Esophagus squamous epithelium (tissue), 5 donors: Measurements from ENCODE around the gene CEP19. TPM values are rescaled to one million over a fixed set of nuclear protein-coding genes. Genes with fewer than 3 reads are reported as not detected.

Source experiments
- DNase-seq: peaks from one replicate; lab custom pipeline; 2025; lab: John Stamatoyannopoulos, UW
- H3K27ac ChIP-seq, 4 donors: fragments of 200-600 bp; sonication (generic); one replicate each; pipeline ENCODE4 v1.5.1; 2016 to 2019; ENCODE audit warnings: mild to moderate bottlenecking in 1 of 4
- H3K27me3 ChIP-seq, 4 donors: fragments of 200-600 bp; sonication (generic); 1 replicate in 3 of 4; 2 replicates in 1 of 4; pipeline versions ENCODE4 v1.5.1 to v1.6.0; 2017 to 2021; ENCODE audit warnings: antibody characterized with exemption in 1 of 4
- H3K36me3 ChIP-seq, 3 donors: fragments of 200-600 bp; sonication (generic); one replicate each; pipeline ENCODE4 v1.5.1; 2016 to 2019
- H3K4me1 ChIP-seq, 3 donors: fragments of 200-600 bp; sonication (generic); one replicate each; pipeline ENCODE4 v1.5.1; 2017 to 2019
- H3K4me3 ChIP-seq, 4 donors: fragments of 200-600 bp; sonication (generic); 1 replicate in 3 of 4; 2 replicates in 1 of 4; pipeline ENCODE4 v1.5.1; 2016 to 2019; ENCODE audit warnings: mild to moderate bottlenecking in 2 of 4, moderate library complexity in 1 of 4
- H3K9me3 ChIP-seq, 3 donors: fragments of 200-600 bp; sonication (generic); one replicate each; pipeline ENCODE4 v1.5.1; 2016 to 2019
- POLR2A ChIP-seq, 4 donors: fragments of 450-650 bp; IDR thresholded peaks; one replicate each; pipeline ENCODE4 v1.6.1; 2017; ENCODE audit warnings: antibody characterized with exemption in 4 of 4, mild to moderate bottlenecking in 4 of 4, moderate library complexity in 3 of 4
- WGBS, 2 donors: methylation state at CpG; one replicate each; pipeline ENCODE4 v1.1.5; 2018; 5-methylcytosine and 5-hydroxymethylcytosine counted together
- intact Hi-C: fragments of 100-400 bp; cut with DNase I; formaldehyde crosslinking; loops from one replicate; pipeline ENCODE4 v1.15.0; 2022
- total RNA-seq, 4 donors: library from RNA; depleted of rRNA; stranded (reverse); fragments of >200 nt; gene quantifications; one replicate each; pipeline ENCODE4 v1.1.0, GENCODE V29; 2016
- TF ChIP-seq, protein P1 (sequence below), 6 experiments: fragments of 450-650 bp in 4 of 6; fragments of 200-600 bp in 2 of 6; sonication (generic) in 2 of 6; IDR thresholded peaks; one replicate each; pipeline ENCODE4 v1.5.1; 2016 to 2019; ENCODE audit warnings: antibody characterized with exemption in 6 of 6, mild to moderate bottlenecking in 4 of 6, moderate library complexity in 4 of 6
- donor health status: DM: yes; HTN: yes; CAD: no.

Gene CEP19
- total RNA-seq, 4 donors from 2014 or later = 0.80 to 3.1 (median 1.2) TPM

DNA sequence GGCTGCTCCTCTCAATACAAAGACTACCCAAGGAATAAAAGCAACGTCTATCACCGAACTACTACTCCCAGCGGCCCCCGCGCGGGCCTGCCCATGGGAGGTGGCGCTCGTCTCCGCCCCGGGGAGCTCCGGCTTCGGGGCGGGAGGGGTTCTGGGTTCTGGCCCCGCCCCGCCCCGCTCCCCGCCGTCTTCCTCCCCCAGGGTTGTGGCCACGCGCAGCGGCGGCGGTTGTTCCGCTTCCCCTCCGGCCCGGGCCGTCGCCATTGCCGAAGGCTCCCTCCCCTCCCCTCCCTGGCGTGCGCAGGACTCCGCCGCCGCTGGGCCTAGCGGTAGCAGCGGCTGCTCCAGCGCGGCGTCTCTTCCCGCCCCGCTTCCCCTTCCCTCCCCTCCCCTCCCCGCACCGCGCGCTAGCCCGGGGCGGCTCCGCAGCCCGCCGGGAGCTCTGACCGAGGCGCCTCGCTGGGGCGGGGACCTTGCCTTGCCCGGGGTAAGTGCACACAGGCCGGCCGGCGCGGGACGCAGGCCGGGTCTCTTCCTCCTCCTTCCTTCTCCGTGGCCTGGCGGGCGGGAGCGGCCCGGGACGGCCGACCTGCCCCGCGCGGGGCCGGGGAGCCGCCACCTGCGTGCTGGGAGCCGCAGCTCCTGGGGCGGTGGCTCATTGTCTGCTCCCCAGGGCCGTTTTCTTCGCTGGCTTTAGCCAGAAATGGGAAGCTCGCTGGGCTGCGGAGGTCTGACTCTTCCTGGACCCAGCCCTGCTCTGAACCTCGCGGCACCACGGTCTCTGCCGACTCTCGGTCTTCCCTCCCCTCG lies 27.8 kb upstream of the CEP19 start, which contains the start of gene PAK2:
Gene PAK2, plus strand, starts transcription at position 187 of the 810 bp plus-strand sequence. CDS start 42,790 bp downstream, outside the sequence.
- peak; percentile 56 for DNase-seq
- TF ChIP-seq, protein P1, sequence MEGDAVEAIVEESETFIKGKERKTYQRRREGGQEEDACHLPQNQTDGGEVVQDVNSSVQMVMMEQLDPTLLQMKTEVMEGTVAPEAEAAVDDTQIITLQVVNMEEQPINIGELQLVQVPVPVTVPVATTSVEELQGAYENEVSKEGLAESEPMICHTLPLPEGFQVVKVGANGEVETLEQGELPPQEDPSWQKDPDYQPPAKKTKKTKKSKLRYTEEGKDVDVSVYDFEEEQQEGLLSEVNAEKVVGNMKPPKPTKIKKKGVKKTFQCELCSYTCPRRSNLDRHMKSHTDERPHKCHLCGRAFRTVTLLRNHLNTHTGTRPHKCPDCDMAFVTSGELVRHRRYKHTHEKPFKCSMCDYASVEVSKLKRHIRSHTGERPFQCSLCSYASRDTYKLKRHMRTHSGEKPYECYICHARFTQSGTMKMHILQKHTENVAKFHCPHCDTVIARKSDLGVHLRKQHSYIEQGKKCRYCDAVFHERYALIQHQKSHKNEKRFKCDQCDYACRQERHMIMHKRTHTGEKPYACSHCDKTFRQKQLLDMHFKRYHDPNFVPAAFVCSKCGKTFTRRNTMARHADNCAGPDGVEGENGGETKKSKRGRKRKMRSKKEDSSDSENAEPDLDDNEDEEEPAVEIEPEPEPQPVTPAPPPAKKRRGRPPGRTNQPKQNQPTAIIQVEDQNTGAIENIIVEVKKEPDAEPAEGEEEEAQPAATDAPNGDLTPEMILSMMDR (IDR thresholded peaks at IDR 0.05) = peak in 2 of 6 experiments; percentile 4 to 19
- peak in 1 of 4 donors; percentile 67 for TF ChIP-seq POLR2A (IDR thresholded peaks at IDR 0.05)
- H3K36me3 ChIP-seq = peaks cover 0 to under 1% (median 0%) of the 10 kb centered on the region in 3 donors
- H3K9me3 ChIP-seq = no peaks in the 10 kb centered on the region
- H3K4me1 ChIP-seq = peaks cover 9 to 45% (median 11%) of the 10 kb centered on the region in 3 donors
- H3K27me3 ChIP-seq = no peaks in the 10 kb centered on the region
- peak within 1 kb of the TSS; percentile 86 to 96 (median 94) for H3K4me3 ChIP-seq
- intact Hi-C loops = no loop called here
- H3K27ac ChIP-seq = peak within 1 kb of the TSS; percentile 96 to 99 (median 98)
- WGBS, 2 donors = 0 to 3% methylated on average over 9 to 13 of the region's 86 CpGs

GRCh38 chr3:196737655-196738054 lies 25.6 kb upstream of the CEP19 start:
- peaks cover 0 to 18% (median 0%) of the 10 kb centered on the region in 3 donors for H3K36me3 ChIP-seq
- H3K27me3 ChIP-seq = no peaks in the 10 kb centered on the region
- no peak overlapping the region for H3K27ac ChIP-seq
- intact Hi-C loops = no loop called here
- WGBS, 2 donors = 88 to 90% methylated on average over 6 of the region's 6 CpGs
- TF ChIP-seq, protein P1 (IDR thresholded peaks at IDR 0.05) = no peak
- no peak for TF ChIP-seq POLR2A (IDR thresholded peaks at IDR 0.05)
- no peak overlapping the region for H3K4me3 ChIP-seq
- H3K9me3 ChIP-seq = no peaks in the 10 kb centered on the region
- DNase-seq = no peak
- peaks cover 9 to 25% (median 11%) of the 10 kb centered on the region in 3 donors for H3K4me1 ChIP-seq

DNA sequence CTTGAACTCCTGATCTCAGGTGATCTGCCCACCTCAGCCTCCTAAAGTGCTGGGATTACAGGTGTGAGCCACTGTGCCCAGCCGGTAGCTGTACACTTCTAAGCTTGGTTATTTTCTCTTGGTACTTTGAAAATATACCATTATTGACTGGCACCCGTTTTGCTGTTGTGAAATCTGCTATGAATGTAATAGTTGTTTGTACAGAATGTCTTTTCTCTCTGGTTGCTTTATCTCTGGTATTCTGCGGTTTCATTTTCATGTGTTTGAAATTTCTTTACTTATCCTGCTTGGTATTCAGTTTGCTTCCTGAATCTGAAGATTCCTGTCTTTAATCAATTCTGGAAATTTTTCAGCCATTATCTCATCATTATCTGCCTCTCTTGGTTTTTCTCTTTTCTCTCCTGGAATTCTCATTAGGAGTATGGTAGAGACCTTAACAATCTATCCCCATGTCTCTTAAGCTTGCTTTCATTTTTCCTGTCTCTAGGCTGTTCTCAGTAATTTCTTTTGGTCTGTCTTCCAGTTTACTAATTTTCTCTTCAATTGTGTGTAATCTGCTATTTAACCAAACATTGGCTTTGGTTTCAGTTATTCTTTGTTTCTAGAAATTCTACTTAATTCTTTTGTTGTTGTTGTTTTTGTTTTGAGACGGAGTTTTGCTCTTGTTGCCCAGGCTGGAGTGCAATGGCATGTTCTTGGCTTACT lies 24.8 kb upstream of the CEP19 start:
- peaks cover 5 to 17% (median 6%) of the 10 kb centered on the region in 3 donors for H3K4me1 ChIP-seq
- no peak overlapping the region for H3K4me3 ChIP-seq
- H3K27me3 ChIP-seq = no peaks in the 10 kb centered on the region
- TF ChIP-seq POLR2A (IDR thresholded peaks at IDR 0.05) = no peak
- TF ChIP-seq, protein P1 (IDR thresholded peaks at IDR 0.05) = no peak
- H3K27ac ChIP-seq = no peak overlapping the region
- no peaks in the 10 kb centered on the region for H3K9me3 ChIP-seq
- intact Hi-C loops = no loop called here
- DNase-seq = no peak
- H3K36me3 ChIP-seq = peaks cover 0 to 22% (median 0%) of the 10 kb centered on the region in 3 donors
- 89 to 93% methylated on average over 4 of the region's 4 CpGs for WGBS, 2 donors

- H3K27me3 ChIP-seq = no peaks in the 10 kb centered on the region
- intact Hi-C loops = no loop called here
- DNase-seq = no peak
- H3K36me3 ChIP-seq = peaks cover 0 to 33% (median 0%) of the 10 kb centered on the region in 3 donors
- TF ChIP-seq, protein P1 (IDR thresholded peaks at IDR 0.05) = no peak
- H3K9me3 ChIP-seq = no peaks in the 10 kb centered on the region
- WGBS, 2 donors = 84 to 94% methylated on average over 3 of the region's 3 CpGs
- no peak overlapping the region for H3K4me3 ChIP-seq
- peaks cover 0 to 7% (median 0%) of the 10 kb centered on the region in 3 donors for H3K4me1 ChIP-seq
- H3K27ac ChIP-seq = no peak overlapping the region
These were observed 23.7 kb upstream of the CEP19 start for GRCh38 chr3:196735751-196736150.
